HG02571 (cell line): ENCODE results near the gene CASP12.

Experiments used
- ATAC-seq: cut with Tn5 transposase; IDR thresholded peaks from one replicate; pipeline ENCODE4 v1.9.1; 2021; ENCODE audit warnings: mild to moderate bottlenecking, moderate library complexity; ENCODE audit not compliant: unreplicated experiment

CASP12 gene

DNA sequence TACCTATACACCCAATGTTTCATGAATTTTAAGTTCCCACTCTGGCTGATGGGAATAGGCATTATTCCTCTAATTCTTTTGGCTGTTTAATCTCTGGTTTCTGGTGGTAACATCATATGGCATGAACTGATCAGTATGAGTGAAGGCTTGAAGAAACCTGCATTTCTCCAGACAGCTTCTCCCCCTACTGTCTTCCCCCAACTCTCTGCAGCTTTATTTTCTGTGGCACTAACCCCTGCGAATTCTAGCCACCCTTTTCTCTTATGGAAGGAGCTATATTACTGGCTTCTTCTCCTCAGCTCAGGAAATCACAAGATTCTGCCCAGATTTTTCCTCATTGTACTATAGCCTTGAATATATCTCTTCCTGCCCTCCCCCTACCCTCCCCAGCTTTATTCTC lies 57.1 kb downstream of the CASP12 start:
- ATAC-seq, result no peak

- no peak for ATAC-seq
Measured at GRCh38 chr11:104837969-104838639, 60.2 kb downstream of the CASP12 start.

DNA sequence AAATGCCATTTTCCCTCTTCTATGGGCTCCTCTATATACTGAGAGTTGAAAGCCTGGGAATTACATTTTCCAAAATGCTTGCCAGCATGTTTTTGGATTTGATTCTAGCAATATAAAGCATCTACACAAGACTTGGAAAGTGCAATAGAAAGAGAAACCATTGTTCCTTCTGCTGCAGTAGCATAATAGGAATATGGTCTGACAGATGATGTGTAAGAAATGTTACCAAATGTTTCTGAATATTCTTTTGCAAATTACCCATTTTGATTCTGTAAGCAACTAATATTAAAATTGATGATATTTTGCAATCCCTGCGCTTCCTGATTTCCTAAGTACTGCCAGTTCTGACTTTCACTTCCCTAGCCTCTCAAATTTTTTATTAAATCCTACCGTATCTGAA lies 61.6 kb downstream of the CASP12 start:
- ATAC-seq, result no peak
